Pons (tissue), 1 donor: ENCODE results near the gene KNTC1.
A peak's percentile ranks its signal among the peaks of the same experiment; 100 is the strongest.
"Not testable (repeated sequence)": the region's sequence is repeated elsewhere in the genome, so short reads cannot be mapped to it uniquely, and the experiment has no call there.

Source experiments
- DNase-seq: peaks from one replicate; pipeline ENCODE4 v3.0.0-alpha.2; 2016; ENCODE audit warnings: low spot score

The KNTC1 gene

GRCh38 chr12:122526683-122527477 is at the start of gene KNTC1, which contains the start of gene RSRC2:
Gene KNTC1 (plus strand): TSS chr12:122527249. CDS start chr12:122530064, 2,815 bp downstream.
Gene RSRC2 (minus strand): TSS chr12:122526936. CDS start chr12:122526853, 83 bp downstream.
- peak; percentile 100 for DNase-seq

GRCh38 chr12:122480753-122481152 is 46.3 kb upstream of the KNTC1 start:
- DNase-seq, result no peak

- no peak for DNase-seq
Measured at GRCh38 chr12:122481861-122482260, 45.2 kb upstream of the KNTC1 start.

GRCh38 chr12:122483969-122484368 is 43.1 kb upstream of the KNTC1 start:
- no peak for DNase-seq

GRCh38 chr12:122484385-122484784 is 42.7 kb upstream of the KNTC1 start:
- DNase-seq, result not testable (repeated sequence)

- DNase-seq, result not testable (repeated sequence)
Measured at GRCh38 chr12:122486360-122486759, 40.7 kb upstream of the KNTC1 start.

GRCh38 chr12:122486805-122487426 is 40.1 kb upstream of the KNTC1 start:
- no peak for DNase-seq

GRCh38 chr12:122487807-122488206 is 39.2 kb upstream of the KNTC1 start:
- not testable (repeated sequence) for DNase-seq

- DNase-seq, result no peak
Measured at GRCh38 chr12:122489038-122489437, 38.0 kb upstream of the KNTC1 start.

GRCh38 chr12:122491991-122492390 is 35.1 kb upstream of the KNTC1 start:
- no peak for DNase-seq

- DNase-seq, result not testable (repeated sequence)
Measured at GRCh38 chr12:122493222-122493621, 33.8 kb upstream of the KNTC1 start.

- DNase-seq, result no peak
Measured at GRCh38 chr12:122495258-122495657, 31.8 kb upstream of the KNTC1 start.

GRCh38 chr12:122499991-122500684 is 26.9 kb upstream of the KNTC1 start:
- DNase-seq, result peak; percentile 12

GRCh38 chr12:122500685-122501488 is 26.2 kb upstream of the KNTC1 start, which contains the start of gene ZCCHC8:
Gene ZCCHC8 (minus strand): TSS chr12:122500932. CDS start chr12:122500840, 92 bp downstream.
- DNase-seq, result peak; percentile 97

GRCh38 chr12:122501489-122501989 is 25.5 kb upstream of the KNTC1 start:
- no peak for DNase-seq

GRCh38 chr12:122503147-122503751 is 23.8 kb upstream of the KNTC1 start:
- DNase-seq, result no peak

GRCh38 chr12:122503783-122504590 is 23.1 kb upstream of the KNTC1 start:
- DNase-seq, result no peak

- no peak for DNase-seq
Measured at GRCh38 chr12:122505419-122506051, 21.5 kb upstream of the KNTC1 start.

- DNase-seq, result no peak
Measured at GRCh38 chr12:122506393-122506938, 20.6 kb upstream of the KNTC1 start.
